Activated T-cell treated with anti-CD3 and anti-CD28 coated beads for 24 hours (primary cell): ENCODE results near the gene YBX2.

Experiments
- DNase-seq: peaks from one replicate; pipeline ENCODE4 v3.0.0-alpha.2; 2020; ENCODE audit warnings: low read depth

The YBX2 gene

DNA sequence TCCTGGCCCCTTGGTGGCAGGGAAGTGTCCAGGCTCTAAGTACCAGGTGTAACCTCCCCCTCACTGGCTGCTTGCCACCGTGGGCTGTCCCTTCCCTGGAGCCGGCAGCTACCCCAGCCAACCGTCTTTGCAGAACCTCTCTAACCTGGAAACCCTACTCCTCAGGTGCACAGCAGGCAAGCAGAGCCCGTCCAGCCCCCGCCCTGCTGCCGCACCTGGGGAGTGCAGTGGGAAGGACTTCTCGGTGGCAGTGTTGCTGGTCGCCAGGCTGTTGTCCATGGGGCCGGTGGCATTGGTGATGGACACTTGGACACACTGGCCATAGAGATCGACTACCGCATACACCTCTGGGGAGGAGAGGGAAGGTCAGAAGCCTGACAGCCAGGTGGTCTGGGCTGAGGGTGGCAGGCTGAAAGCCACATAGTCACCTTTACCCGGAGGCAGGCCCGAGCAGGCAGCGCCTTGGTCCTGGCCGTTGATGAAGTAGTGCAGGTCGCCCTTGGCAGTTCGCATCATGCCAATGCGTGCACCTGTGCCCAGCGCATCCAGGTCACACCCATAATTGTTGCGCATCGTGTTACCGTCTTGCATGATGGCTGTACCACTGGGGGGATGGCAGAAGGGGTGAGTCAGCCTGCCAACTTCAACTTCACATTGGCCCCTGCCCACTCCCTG is 28.2 kb upstream of the YBX2 start:
- no peak for DNase-seq

DNA sequence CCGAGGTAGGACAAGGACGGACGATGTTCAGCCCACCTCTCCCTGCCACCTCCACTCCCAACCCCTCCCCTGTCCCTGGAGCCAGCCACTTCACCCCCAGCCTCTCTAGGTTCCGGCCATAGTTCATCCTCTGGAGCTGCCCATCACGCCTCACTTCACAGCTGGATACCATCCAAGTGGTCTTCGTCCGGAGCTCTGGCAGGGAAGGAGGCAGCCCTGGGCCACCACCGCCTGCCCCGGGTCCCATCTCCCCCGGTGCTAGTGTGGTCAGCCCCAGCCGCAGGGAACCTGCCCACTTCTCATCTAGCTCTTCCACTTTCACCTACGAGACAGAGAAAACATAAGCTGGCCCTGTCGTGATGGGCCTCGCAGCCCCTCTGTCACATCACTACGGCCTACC is 27.0 kb upstream of the YBX2 start:
- DNase-seq = no peak

DNA sequence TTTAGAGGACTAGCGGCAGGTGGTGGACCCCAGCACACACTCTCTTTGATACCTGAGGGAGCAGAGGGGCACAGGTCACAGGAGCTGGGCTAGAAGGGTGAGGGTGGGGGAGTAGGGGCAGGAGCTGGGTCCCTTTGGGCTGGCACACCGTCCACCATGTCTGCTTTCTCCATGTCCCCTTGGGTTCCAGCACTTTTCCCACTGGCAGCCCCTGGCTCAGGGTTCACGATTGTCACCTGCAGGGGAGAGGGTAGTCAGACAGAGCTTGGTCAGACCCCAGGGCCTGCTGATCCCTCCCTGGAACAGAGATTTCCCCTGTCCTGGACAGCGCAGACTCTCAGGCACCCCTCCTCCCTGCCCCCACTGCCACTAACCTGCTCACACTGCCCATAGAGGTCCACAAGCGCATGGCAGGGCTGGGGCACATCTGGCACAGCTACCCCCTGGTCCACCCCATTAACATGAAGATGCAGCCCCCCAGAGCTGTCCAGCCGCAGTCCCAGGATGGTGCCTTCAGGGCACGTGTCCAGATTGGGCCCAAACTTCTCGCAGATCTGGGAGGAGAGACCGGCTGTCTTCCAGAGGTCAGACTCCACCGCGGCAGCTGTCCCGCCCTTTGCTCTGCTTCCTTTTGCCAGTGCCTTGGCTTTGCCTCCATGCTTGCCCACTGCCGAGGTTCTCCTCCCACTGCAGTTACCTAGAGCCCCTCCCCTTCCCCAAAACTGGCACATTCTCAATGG is 23.9 kb upstream of the YBX2 start:
- DNase-seq = no peak

DNA sequence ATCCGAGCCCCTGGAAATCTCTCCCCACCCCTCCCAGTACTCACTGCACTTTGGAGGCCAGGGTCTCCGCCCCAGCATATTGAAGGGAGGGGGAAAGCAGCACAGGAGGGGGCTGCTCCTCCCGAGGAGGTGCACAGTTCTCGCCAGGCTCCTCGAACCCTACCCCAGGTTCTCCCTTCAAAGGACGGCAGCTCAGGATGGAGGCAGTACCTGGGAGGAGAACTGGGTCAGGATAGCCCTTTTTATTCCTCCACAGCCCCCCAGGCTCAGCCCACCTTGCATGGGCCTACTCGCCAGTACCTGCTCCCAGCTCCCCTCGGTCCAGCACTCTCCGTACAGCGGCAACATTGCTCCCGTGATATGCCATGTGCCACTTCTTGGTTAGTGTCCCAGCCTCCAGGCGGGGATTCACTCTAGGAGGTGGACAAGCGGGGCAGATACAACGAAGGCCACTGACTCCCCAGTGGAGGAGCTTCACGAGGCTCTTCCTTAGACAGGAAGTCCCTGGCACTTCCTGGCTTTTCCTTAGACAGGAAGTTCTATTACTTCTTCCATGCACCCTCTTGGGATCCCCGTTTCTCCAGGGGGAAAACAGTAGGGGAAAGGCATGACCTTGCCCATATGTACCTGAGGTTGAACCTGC is 22.8 kb upstream of the YBX2 start:
- no peak for DNase-seq

DNA sequence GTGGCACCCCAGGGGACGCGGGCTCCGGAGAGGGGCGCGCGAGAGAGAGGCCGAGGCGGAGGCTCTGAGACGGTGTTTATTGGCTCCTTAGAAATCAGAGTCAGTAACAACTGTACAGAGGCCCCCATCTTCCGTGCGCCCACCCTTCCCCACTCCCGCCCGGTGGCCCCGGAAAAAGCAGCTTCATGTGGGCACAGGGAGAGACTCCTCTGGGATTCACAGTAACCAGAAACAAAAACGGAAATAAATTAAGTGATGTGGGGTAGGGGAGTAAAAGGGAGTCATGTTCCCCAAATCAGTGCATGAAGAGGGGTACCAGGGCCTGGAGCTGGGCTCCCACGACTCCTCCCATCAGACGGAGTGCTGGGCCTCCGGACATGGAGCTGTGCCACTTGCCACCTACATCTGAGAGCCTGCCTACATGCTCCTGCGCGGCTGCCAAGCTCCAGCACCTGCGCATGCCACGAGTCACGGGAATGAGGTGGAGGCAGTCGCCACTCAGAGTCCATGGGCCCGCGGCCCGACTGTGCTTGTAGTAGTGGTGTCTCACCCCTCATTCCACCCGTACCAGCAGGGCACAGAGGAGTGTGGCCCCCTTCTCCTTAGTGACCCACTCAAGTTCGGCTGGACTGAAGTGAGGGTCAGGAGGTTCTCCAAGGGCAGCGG is 21.3 kb upstream of the YBX2 start:
- DNase-seq = no peak

DNA sequence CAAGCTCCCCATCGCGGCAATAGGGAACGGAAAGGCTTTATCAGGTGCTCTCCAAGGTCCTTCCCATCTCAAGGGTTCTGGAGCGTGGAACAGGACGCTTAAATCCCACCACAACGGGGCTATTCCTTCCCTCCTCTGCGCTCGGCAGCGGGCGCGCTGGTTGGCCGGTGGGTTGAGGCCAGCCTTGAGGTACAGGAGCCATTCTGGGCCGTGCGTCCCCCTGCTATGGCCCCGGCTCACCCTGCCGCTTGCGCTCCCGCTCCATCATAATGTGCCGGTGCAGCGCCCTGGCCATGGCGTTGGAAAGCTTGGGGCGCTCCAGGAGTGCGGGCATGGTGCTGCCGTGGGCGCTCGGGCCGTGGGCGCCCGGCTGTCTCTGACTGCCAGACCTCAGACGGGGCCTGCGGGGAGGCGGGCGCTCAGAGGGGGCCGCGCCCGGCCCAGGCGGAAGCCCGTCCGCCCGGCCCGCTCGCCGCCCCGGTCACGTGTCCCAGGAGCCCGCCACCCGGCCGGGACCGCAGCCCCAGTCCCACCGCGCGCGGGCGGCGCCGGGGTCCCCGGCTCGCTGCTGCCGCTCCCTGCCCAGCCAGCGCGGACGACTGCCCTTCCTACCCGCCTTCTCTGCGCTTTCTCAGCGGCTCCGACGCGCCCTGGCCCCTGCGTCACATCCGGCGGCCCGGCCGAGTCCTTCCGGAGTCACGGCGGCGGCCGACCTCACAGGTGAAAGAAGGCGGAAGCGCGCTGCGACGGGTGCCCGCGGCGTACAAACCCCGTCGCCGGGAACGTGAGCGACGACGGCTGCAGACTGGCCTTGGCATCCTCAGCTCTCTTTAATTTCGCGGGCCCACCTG is 20.5 kb upstream of the YBX2 start, which contains the start of gene GPS2:
Gene GPS2, minus strand, starts transcription at position 642 of the 851 bp plus-strand sequence. Its CDS starts 308 bp downstream, at position 334.
- peak; percentile 90 for DNase-seq

DNA sequence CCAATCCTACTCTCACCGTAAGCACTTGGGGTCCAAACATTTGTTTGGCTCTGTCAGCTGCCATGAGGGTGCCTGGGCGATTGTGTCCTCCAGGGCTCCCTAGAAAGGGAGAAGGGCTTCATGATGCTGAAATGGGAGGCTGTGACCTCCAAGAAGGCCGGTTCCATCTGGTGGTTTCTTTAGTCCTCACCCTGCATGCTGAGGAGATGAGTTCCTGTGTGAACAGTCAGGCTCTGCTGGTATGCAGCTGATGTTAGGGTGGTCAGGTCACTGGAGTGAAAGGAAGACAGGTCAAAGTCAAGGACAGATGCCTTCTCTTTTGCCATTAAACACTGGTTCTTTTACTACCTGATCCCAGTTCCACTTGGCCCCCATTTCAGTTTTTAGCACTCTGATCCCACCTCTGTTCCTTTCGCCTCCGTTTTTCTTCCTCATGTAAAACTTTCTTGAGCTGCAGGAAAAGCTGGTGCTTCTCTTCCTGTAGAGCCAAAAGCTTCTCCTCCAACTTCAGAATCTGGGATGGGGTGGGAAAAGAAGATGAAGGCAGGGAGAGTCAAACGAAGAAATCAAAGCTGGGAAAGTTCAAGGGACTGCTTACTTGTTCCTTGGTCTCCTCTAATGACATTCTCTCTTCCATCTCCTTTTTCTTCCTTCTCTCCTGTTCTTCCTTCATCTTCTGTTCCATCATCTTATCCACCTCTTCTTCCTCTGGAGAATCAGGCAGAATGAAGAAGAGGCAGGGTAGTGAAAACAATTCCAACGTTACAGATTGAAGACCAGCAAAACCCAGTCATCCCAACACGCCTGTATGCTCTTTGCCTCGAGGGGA is 19.7 kb upstream of the YBX2 start:
- DNase-seq = no peak

DNA sequence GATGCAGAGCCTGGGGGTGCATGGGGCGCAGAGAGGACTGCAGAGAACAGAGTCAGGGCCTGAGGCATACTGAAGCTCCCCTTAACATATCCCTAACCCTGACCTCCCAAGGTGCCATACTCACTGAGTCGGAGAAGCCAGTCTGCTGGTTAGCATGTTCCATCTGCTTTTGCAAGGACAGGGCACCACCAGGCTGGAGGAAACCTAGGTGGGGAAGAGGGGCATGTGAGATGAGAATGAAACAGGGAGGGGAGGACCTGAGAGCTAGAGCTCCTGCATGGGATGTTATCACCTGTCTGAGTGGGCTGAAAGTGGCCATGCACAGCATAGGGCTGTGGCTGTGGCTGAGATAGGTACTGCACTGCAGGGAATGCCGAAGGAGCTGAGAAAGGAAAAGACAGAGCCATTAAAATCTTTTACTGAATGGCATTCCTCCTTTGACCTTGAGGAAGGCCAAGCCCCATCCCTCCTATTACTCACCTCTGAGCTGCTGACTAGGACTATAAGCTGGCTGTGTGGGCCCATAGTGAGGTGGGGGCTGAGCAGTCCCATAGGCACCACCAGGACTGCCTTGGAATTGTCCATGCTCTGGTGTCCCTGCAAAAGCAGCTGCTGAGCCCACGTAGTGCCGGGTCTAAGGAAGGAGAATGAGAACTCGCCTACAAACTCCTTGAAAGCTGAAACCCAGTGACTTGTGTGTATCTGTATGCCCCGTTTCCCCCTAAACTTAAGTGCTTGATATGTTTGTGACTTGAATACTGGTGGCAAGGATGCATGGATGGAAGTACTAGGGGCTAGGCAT is 18.9 kb upstream of the YBX2 start:
- no peak for DNase-seq

DNA sequence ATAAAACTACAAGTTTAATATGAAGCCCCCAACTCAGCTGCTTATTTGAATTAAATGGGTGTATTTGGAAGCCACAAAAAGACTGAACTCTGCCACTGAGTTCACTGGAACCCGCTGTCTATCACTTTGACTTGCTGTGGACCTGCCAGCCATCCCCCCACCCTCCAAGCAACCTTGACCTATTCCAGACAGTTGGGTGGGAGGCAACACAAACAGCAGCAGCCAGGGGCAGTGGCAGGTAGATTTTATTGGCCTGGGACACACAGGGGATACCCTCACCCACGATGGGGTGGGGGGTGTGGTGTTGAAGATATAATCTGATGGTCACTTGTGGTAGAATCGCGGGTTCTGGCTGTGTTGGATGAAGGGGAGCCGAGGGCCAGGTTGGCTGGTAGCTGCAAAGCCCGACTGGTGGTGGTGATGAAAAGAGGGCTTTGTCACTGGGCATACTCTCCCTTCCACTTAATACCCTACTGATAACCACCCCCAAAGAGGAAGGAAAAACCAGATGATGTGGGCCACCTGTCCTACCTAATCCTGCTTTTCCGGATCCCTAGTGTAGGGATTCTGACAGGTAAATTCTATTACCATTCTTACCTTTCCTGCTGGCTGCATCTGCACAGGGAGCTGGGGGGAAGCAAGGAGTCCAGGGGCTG is 18.1 kb upstream of the YBX2 start:
- no peak for DNase-seq

DNA sequence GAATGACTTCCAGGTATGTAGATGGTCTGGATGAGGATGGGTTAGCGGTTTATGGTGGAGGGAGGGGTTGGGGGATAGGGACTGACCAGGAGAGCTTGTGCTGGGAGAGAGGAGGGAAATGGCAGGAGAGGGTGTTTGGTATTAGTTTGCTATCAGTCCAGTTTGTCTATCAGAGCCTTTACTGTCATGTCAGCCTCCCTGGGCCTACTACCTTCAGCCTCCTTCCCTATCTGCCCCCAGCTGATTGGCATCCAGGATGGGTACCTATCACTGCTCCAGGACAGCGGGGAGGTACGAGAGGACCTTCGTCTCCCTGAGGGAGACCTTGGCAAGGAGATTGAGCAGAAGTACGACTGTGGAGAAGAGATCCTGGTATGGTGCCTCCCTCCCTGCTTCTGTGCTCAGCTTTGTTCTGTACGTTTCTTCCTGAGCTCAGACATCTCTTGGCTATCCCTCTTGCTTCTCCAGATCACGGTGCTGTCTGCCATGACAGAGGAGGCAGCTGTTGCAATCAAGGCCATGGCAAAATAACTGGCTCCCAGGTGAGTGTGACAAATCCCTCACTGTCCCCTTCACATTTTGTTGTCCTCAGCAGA is 16.8 kb upstream of the YBX2 start:
- DNase-seq = no peak

DNA sequence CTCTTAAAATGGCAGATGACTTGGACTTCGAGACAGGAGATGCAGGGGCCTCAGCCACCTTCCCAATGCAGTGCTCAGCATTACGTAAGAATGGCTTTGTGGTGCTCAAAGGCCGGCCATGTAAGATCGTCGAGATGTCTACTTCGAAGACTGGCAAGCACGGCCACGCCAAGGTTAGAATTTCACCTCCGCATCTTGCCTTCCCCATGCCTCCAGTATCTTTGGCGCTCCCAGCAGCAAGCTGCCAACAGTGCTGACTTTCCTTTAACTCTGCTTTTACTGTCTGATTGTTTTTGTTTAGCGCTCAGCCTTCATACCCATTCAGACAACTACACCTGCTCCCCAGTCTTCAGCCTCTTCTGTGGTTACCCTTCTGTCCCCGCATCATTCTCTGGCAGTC is 15.2 kb upstream of the YBX2 start:
- no peak for DNase-seq

DNA sequence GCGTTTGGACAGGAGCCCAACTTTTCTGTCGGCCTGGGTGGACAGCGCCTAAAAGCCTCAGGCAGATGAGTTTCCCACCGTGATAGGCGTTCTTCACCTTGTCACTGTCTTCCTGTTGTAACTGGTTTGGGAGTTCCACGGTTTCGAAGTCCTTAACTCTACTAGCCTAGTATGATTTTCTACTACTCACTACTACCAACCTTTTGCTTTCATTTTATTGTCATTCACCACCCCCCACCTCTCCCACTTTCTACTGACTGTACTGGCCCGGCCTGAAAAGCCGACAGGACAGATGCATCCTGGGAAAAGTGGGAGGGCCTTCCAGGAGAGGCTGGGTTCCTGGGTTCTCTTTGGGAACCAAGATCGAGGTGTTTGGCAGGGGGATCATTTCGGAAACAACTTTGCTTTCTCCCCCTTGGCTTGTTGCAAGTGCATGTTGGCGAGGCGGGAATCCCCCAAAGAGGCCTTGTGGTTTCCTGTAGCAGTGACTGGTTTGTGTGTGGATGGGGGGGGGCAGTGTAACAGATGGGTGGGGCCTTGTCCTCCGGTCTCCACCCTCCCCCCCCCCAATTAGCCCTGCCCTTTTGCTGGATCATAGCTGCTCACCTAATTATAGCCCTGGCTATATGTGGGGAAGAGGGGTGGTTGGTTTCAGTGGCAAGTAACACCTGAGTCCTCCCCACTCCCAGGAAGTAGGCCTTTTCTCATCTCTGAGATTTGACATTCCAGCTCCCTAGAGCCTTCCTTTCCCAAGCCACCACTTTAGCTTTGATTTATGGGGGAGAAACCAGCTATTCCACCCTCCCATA is 14.4 kb upstream of the YBX2 start:
- DNase-seq = peak; percentile 81

DNA sequence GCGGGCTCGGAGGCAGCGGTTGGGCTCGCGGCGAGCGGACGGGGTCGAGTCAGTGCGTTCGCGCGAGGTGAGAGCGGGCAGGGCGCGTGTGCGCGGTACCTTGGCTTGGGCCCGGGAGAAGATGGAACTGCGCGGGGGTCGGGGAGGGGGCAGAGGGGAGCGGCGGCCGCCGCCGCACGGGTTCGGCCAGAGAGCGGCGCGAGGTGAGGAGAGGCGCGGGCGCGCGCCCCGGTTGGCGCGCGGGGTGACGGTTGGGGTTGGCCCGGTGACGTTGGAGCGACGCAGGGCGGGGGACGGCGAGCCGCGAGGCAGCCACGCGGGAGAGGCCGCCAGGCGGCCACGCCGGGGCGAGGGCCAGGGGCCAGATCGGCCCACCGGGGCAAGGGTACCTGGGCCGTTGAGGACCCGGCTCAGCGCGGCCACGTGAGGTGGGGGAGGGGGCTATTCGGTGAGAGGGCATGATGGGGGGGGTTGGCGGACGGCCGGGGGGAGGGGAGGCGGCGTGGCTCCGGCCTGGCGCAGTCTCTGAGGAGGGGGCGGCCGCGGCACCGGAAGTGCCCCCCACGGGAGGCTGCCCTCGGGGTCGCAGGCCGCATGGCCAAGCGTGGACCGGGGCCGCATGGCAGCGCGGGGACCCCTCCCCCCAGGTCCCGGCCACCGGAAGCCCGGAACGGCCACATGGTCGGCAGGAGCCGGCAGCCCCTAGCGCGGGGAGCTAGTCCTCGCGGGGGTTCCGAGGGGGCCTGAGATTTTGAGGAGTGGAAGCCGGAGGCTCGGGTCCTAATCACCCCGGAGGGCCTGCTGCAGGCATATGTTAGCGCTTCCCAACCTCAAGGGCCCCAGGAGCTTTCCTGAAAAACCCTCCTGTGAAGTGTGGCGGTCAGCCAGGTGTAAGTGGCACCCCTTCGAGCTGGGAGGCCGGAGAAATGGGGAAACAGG is 13.5 kb upstream of the YBX2 start:
- DNase-seq = no peak

DNA sequence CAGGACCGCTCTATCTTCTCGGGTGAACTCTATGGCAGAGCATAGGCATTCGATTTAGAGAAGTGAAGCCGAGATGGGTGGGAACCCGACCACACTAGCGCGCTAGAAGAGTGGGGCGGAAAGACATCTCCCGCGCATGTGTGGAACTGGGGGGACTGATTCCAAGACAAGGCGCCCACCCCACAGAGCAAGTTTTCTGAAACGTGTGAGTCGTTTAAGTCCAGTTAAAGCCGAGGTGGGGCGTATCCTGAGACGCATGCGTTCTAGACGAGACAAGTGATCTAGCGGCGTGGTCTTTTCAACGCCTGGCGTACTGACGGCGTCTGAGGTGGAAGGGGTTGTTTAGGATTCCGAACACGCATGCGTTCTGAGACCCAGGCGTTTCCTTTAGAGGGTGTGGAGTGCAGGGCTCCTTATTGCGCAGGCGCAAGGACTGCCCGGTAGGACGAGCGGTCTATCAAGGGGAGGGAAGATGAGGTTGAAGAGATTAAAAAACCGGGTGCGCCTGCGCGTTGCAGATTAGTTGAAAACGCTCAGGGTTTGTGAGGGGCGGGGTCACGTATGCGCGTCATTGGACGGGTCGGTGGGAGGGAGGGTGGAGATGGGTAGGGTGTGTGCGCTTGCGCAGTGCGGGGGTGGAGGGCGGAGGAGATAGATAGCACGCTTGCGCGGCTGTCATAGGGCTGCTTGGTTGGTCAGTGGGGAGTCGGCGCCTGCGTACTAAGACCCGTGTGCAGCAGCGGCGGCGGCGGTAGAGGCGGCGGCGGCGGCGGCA is 12.7 kb upstream of the YBX2 start, which contains the start of gene EIF5A:
Gene EIF5A, plus strand, starts transcription at position 718 of the 775 bp plus-strand sequence. CDS start 2,008 bp downstream, outside the sequence.
- DNase-seq = peak; percentile 100

DNA sequence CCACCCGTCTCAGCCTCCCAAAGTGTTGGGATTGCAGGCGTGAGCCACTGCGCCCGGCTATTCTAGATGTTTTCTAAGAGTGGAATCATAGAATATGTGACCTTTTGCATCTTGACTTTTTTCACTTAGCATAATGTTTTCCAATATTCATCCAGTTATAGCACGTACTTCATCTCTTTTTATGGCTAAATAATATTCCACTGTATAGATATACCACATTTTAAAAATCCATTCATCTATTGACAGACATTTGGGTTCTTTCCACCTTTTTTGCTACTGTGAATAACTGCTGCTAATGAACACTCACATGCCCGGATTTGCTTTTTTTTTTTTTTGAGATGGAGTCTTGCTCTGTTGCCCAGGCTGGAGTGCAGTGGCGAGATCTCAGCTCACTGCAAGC is 9.7 kb upstream of the YBX2 start:
- no peak for DNase-seq
